ENCODE data around the gene CAMSAP2. TPM values are rescaled to one million over a fixed set of nuclear protein-coding genes. Genes with fewer than 3 reads are reported as not detected.
A peak's percentile ranks its signal among the peaks of the same experiment; 100 is the strongest.

Gene CAMSAP2
- total RNA-seq, 6 experiments from 2014 or later, result 30.2 to 35.6 (median 33.3) TPM

DNA sequence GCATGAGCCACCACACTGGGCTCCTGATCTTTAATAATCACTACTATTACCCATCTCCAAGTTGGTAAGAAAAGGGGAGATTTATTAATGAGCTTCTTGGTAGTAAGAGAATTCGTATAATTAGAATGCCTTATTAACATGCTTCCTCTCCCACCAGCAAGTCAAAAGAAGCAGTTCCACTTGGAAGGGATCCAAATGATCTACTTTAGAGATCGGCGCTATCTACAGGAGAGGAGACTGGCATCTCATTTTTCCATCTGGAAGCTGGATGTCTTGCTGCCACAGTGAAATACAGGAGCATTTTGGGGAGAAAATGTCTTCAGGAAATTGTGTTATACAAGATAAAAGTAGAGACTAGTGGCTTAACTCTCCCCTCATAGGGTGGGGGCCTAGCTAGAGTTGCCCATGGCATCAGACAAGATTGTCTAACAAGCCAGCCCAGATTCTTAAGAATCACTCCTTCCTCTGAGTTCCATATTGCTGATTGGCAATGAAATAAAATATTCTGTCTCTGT, 33.6 kb upstream of the CAMSAP2 start:
- H3K9me3 Mint-ChIP-seq, result no peaks in the 10 kb centered on the region
- H3K36me3 Mint-ChIP-seq (ENCODE audit: low read depth), result peaks cover 4% of the 10 kb centered on the region; the same call in 1 of the 2 replicates
- H3K27ac Mint-ChIP-seq, result no peak overlapping the region
- TF ChIP-seq, protein P1, sequence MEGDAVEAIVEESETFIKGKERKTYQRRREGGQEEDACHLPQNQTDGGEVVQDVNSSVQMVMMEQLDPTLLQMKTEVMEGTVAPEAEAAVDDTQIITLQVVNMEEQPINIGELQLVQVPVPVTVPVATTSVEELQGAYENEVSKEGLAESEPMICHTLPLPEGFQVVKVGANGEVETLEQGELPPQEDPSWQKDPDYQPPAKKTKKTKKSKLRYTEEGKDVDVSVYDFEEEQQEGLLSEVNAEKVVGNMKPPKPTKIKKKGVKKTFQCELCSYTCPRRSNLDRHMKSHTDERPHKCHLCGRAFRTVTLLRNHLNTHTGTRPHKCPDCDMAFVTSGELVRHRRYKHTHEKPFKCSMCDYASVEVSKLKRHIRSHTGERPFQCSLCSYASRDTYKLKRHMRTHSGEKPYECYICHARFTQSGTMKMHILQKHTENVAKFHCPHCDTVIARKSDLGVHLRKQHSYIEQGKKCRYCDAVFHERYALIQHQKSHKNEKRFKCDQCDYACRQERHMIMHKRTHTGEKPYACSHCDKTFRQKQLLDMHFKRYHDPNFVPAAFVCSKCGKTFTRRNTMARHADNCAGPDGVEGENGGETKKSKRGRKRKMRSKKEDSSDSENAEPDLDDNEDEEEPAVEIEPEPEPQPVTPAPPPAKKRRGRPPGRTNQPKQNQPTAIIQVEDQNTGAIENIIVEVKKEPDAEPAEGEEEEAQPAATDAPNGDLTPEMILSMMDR (IDR thresholded peaks at IDR 0.05), result no peak
- no peak overlapping the region for H3K4me3 Mint-ChIP-seq
- H3K4me1 Mint-ChIP-seq (ENCODE audit: low read depth), result peaks cover 12% of the 10 kb centered on the region
- DNase-seq, result no peak
- H3K27me3 Mint-ChIP-seq (ENCODE audit: insufficient read depth), result peaks cover 4% of the 10 kb centered on the region

DNA sequence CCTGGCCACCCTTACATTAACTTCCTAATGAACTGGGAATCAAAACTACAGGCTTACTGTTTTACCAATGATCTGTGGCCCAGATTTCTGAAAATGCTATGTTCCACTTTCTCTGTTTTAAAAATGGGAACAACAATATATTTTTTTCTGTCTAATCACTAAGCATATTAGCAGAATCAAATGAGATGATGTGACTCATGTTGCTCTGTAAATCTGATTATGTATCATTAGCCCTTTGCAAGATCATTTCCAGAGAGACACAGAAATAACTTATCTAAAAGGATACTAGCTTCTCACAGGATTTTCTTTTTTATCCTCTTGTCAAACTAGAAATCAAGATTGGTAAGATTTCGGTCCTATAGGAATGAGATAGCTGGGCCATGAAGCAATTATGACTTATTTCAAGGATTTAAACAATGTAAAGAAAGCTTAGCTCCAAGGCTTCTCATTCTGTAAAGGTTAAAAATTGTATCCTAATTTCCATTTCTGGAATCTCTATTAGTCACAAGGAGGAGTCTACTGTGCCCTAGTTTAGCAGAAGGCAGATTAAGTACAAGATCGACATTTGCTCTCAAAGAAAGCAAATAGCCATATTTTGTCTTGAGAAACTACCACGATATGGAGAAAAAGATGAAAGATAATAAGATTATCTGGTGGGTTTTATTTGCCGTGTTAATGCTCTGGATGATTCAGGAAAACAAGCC, 32.4 kb upstream of the CAMSAP2 start:
- no peak for DNase-seq

GRCh38 chr1:200707116-200707515, 31.6 kb upstream of the CAMSAP2 start:
- Mint-ChIP-seq H3K27ac (no peak overlapping the region), H3K4me1 (ENCODE audit: low read depth) (peaks cover 11% of the 10 kb centered on the region), H3K36me3 (ENCODE audit: low read depth) (peaks cover 4% of the 10 kb centered on the region; the same call in 1 of the 2 replicates), H3K9me3 (no peaks in the 10 kb centered on the region), H3K27me3 (ENCODE audit: insufficient read depth) (peaks cover 4% of the 10 kb centered on the region), H3K4me3 (no peak overlapping the region)
- DNase-seq, result no peak
- TF ChIP-seq, protein P1 (IDR thresholded peaks at IDR 0.05), result no peak

More for the DNA sequence above, 32.4 kb upstream of the CAMSAP2 start:
- Mint-ChIP-seq H3K9me3 (no peaks in the 10 kb centered on the region), H3K36me3 (ENCODE audit: low read depth) (peaks cover 4% of the 10 kb centered on the region; the same call in 1 of the 2 replicates), H3K27me3 (ENCODE audit: insufficient read depth) (peaks cover 4% of the 10 kb centered on the region), H3K4me1 (ENCODE audit: low read depth) (peaks cover 11% of the 10 kb centered on the region), H3K27ac (no peak overlapping the region), H3K4me3 (no peak overlapping the region)
- TF ChIP-seq, protein P1 (IDR thresholded peaks at IDR 0.05), result no peak

DNA sequence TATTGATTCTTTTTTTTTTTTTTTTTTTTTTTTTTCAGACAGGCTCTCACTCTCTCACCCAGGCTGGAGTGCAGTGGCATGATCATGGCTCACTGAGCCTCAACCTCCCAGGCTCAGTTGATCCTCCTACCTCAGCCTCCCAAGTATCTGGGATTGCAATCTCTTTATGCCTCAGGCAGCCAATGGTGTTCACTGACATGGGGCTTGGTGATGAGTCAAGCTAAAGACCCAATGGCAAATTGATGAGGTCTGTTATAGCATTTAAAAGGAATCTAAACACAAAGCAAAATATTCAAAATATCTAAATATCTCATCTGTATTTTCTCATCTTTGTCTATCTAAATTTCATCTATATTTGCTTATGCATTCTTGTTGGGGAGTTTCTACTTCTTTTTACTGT, 30.5 kb upstream of the CAMSAP2 start:
- H3K27ac Mint-ChIP-seq, result no peak overlapping the region
- peaks cover 4% of the 10 kb centered on the region; the same call in 1 of the 2 replicates for H3K36me3 Mint-ChIP-seq (ENCODE audit: low read depth)
- H3K27me3 Mint-ChIP-seq (ENCODE audit: insufficient read depth), result peaks cover 2% of the 10 kb centered on the region
- DNase-seq, result no peak
- no peak overlapping the region for H3K4me3 Mint-ChIP-seq
- no peaks in the 10 kb centered on the region for H3K9me3 Mint-ChIP-seq
- H3K4me1 Mint-ChIP-seq (ENCODE audit: low read depth), result peaks cover 11% of the 10 kb centered on the region
- TF ChIP-seq, protein P1 (IDR thresholded peaks at IDR 0.05), result no peak

DNA sequence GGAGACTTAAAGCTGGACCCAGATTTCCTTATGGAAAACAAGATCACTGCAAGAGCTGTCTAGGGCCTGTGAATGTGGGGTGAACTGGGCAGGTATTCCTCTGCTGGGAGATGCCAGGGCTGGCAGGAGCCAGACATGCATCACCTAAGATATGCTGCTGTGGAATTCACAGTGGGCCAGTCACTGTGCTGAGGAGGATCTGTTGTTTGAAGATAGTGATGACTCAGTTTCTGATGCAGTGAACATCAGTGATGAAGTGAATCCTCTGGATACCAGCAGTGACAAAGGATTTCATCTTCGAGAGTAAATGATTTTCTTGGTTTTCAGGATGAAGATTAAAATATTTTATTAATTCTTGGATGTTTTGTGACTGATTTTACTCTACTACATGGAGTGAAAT, 29.9 kb upstream of the CAMSAP2 start:
- DNase-seq, result peak; percentile 13
- Mint-ChIP-seq H3K27me3 (ENCODE audit: insufficient read depth) (peaks cover 2% of the 10 kb centered on the region), H3K27ac (no peak overlapping the region), H3K36me3 (ENCODE audit: low read depth) (peaks cover 4% of the 10 kb centered on the region; the same call in 1 of the 2 replicates), H3K4me3 (no peak overlapping the region), H3K4me1 (ENCODE audit: low read depth) (peaks cover 11% of the 10 kb centered on the region), H3K9me3 (no peaks in the 10 kb centered on the region)
- TF ChIP-seq, protein P1 (IDR thresholded peaks at IDR 0.05), result no peak

Measured in HFFc6 (cell line).